GM18526 (cell line): ENCODE results near the gene NDE1.

Experiments
- POLR2A ChIP-seq: IDR thresholded peaks from 3 replicates; pipeline ENCODE4 v1.6.1; 2011; ENCODE audit not compliant: insufficient read length; ENCODE audit errors: extremely low read depth

Gene NDE1

GRCh38 chr16:15757630-15758251, 107.7 kb downstream of the NDE1 start:
- TF ChIP-seq POLR2A: no peak

GRCh38 chr16:15759070-15759469, 109.0 kb downstream of the NDE1 start:
- no peak for TF ChIP-seq POLR2A

- no peak for TF ChIP-seq POLR2A
Observed at GRCh38 chr16:15760129-15760528, 110.1 kb downstream of the NDE1 start.

GRCh38 chr16:15764112-15764511, 114.1 kb downstream of the NDE1 start:
- TF ChIP-seq POLR2A: no peak

- TF ChIP-seq POLR2A: no peak
Observed at GRCh38 chr16:15765116-15765515, 115.1 kb downstream of the NDE1 start.

GRCh38 chr16:15765880-15766279, 115.8 kb downstream of the NDE1 start:
- no peak for TF ChIP-seq POLR2A

GRCh38 chr16:15766918-15767317, 116.9 kb downstream of the NDE1 start:
- no peak for TF ChIP-seq POLR2A

- TF ChIP-seq POLR2A: no peak
Observed at GRCh38 chr16:15768201-15768600, 118.2 kb downstream of the NDE1 start.

- TF ChIP-seq POLR2A: no peak
Observed at GRCh38 chr16:15769239-15769638, 119.2 kb downstream of the NDE1 start.

- TF ChIP-seq POLR2A: no peak
Observed at GRCh38 chr16:15770107-15770506, 120.1 kb downstream of the NDE1 start.

GRCh38 chr16:15770512-15770911, 120.5 kb downstream of the NDE1 start:
- no peak for TF ChIP-seq POLR2A

- TF ChIP-seq POLR2A: no peak
Observed at GRCh38 chr16:15771694-15772093, 121.6 kb downstream of the NDE1 start.

- no peak for TF ChIP-seq POLR2A
Observed at GRCh38 chr16:15772579-15773293, 122.7 kb downstream of the NDE1 start.

- no peak for TF ChIP-seq POLR2A
Observed at GRCh38 chr16:15773968-15774367, 123.9 kb downstream of the NDE1 start.

- no peak for TF ChIP-seq POLR2A
Observed at GRCh38 chr16:15775209-15775608, 125.2 kb downstream of the NDE1 start.

- TF ChIP-seq POLR2A: no peak
Observed at GRCh38 chr16:15775663-15776304, 125.7 kb downstream of the NDE1 start.
